Thyroid gland (tissue), 4 donors: ENCODE results near the gene APEX2. TPM values are rescaled to one million over a fixed set of nuclear protein-coding genes. Genes with fewer than 3 reads are reported as not detected.

Experiments
- DNase-seq, 2 donors: peaks; one replicate each; pipeline ENCODE4 v3.0.0-alpha.2; 2019
- H3K27ac ChIP-seq, 3 donors: fragments of 200-600 bp; sonication (generic); 1 replicate in 2 of 3; 2 replicates in 1 of 3; pipeline ENCODE4 v1.5.1; 2016 to 2019; ENCODE audit warnings: mild to moderate bottlenecking in 1 of 3, moderate library complexity in 1 of 3
- H3K27me3 ChIP-seq: fragments of 200-600 bp; sonication (generic); one replicate; pipeline ENCODE4 v1.5.1; 2019
- H3K36me3 ChIP-seq, 2 donors: fragments of 200-600 bp; sonication (generic); one replicate each; pipeline ENCODE4 v1.5.1; 2016 to 2019
- H3K4me1 ChIP-seq, 2 donors: fragments of 200-600 bp; sonication (generic); one replicate each; pipeline ENCODE4 v1.5.1; 2017 to 2019
- H3K4me3 ChIP-seq, 3 donors: fragments of 200-600 bp; sonication (generic); replicated peaks in 1 of 3; 1 replicate in 2 of 3; 2 replicates in 1 of 3; pipeline ENCODE4 v1.5.1; 2016; ENCODE audit warnings: mild to moderate bottlenecking in 1 of 3
- H3K9me3 ChIP-seq: fragments of 200-600 bp; sonication (generic); one replicate; pipeline ENCODE4 v1.5.1; 2017
- CTCF ChIP-seq, 6 experiments: fragments of 200-600 bp in 3 of 6; fragments of 450-650 bp in 3 of 6; sonication (generic) in 3 of 6; IDR thresholded peaks; one replicate each; pipeline ENCODE4 v1.5.1; 2016 to 2019; ENCODE audit warnings: antibody characterized with exemption in 6 of 6, mild to moderate bottlenecking in 2 of 6, inconsistent platforms in 1 of 6, moderate library complexity in 1 of 6
- POLR2A ChIP-seq, 2 donors: fragments of 450-650 bp; IDR thresholded peaks; one replicate each; pipeline ENCODE4 v1.6.1; 2017; ENCODE audit warnings: antibody characterized with exemption in 2 of 2, mild to moderate bottlenecking in 2 of 2, moderate library complexity in 1 of 2
- WGBS, 2 donors: methylation state at CpG; one replicate each; pipeline ENCODE4 v1.1.5; 2017; 5-methylcytosine and 5-hydroxymethylcytosine counted together
- intact Hi-C: fragments of 100-400 bp; cut with DNase I; formaldehyde crosslinking; loops from one replicate; pipeline ENCODE4 v1.15.1; 2023
- total RNA-seq, 4 donors: library from RNA; depleted of rRNA; stranded (reverse); fragments of >200 nt; gene quantifications; one replicate each; pipeline ENCODE4 v1.2.3, GENCODE V29; 2016

The APEX2 gene
- total RNA-seq, 4 donors from 2014 or later: 7.0 to 13.9 (median 9.7) TPM

GRCh38 chrX:55005256-55005655 lies 5.1 kb downstream of the APEX2 start:
- intact Hi-C loops: loop anchor here (10.0 kb wide), 1 partner anchor 190 kb away; no protein-coding TSS in a partner anchor

GRCh38 chrX:55006827-55007621 lies 6.9 kb downstream of the APEX2 start:
- H3K4me1 ChIP-seq: no peaks in the 10 kb centered on the region
- no peaks in the 10 kb centered on the region for H3K9me3 ChIP-seq
- intact Hi-C loops: loop anchor here (10.0 kb wide), 1 partner anchor 192 kb away; no protein-coding TSS in a partner anchor
- H3K27ac ChIP-seq: no peak overlapping the region
- peaks cover 0 to 9% of the 10 kb centered on the region in 2 donors for H3K36me3 ChIP-seq
- TF ChIP-seq CTCF (IDR thresholded peaks at IDR 0.05) (no peak), POLR2A (IDR thresholded peaks at IDR 0.05) (no peak)
- no peaks in the 10 kb centered on the region for H3K27me3 ChIP-seq
- WGBS, 2 donors: 94 to 96% methylated on average over 8 to 17 of the region's 18 CpGs
- H3K4me3 ChIP-seq: no peak overlapping the region
- no peak for DNase-seq

More at GRCh38 chrX:55005256-55005655, 5.1 kb downstream of the APEX2 start:
- Histone ChIP-seq H3K27me3 (no peaks in the 10 kb centered on the region), H3K27ac (no peak overlapping the region), H3K9me3 (no peaks in the 10 kb centered on the region), H3K36me3 (peaks cover 0 to 9% of the 10 kb centered on the region in 2 donors), H3K4me1 (peaks cover 0 to 3% of the 10 kb centered on the region in 2 donors), H3K4me3 (no peak overlapping the region)
- DNase-seq: no peak
- TF ChIP-seq CTCF (IDR thresholded peaks at IDR 0.05) (no peak), POLR2A (IDR thresholded peaks at IDR 0.05) (no peak)

GRCh38 chrX:55007656-55008055 lies 7.5 kb downstream of the APEX2 start:
- TF ChIP-seq CTCF (IDR thresholded peaks at IDR 0.05): no peak
- no peak for TF ChIP-seq POLR2A (IDR thresholded peaks at IDR 0.05)
- intact Hi-C loops: loop anchor here (10.0 kb wide), 1 partner anchor 193 kb away; no protein-coding TSS in a partner anchor
- Histone ChIP-seq H3K9me3 (no peaks in the 10 kb centered on the region), H3K4me1 (no peaks in the 10 kb centered on the region), H3K27me3 (no peaks in the 10 kb centered on the region), H3K36me3 (peaks cover 0 to 9% of the 10 kb centered on the region in 2 donors), H3K4me3 (no peak overlapping the region), H3K27ac (no peak overlapping the region)
- DNase-seq: no peak
- 62 to 84% methylated on average over 5 to 6 of the region's 6 CpGs for WGBS, 2 donors

- H3K27ac ChIP-seq: no peak overlapping the region
Measured at GRCh38 chrX:55008571-55009358, 8.6 kb downstream of the APEX2 start.

More at GRCh38 chrX:55008571-55009358, 8.6 kb downstream of the APEX2 start:
- TF ChIP-seq POLR2A (IDR thresholded peaks at IDR 0.05) (no peak), CTCF (IDR thresholded peaks at IDR 0.05) (no peak)
- Histone ChIP-seq H3K4me1 (no peaks in the 10 kb centered on the region), H3K27me3 (no peaks in the 10 kb centered on the region), H3K9me3 (no peaks in the 10 kb centered on the region), H3K36me3 (peaks cover 0 to 9% of the 10 kb centered on the region in 2 donors), H3K4me3 (no peak overlapping the region)
- WGBS, 2 donors: 66 to 70% methylated on average over 6 to 8 of the region's 9 CpGs
- DNase-seq: no peak
- intact Hi-C loops: loop anchor here (10.0 kb wide), 1 partner anchor 194 kb away; no protein-coding TSS in a partner anchor
